HFFc6 (cell line): ENCODE data around the gene OR51V1. TPM values are rescaled to one million over a fixed set of nuclear protein-coding genes. Genes with fewer than 3 reads are reported as not detected.

Experiments used
- DNase-seq: peaks from one replicate; pipeline ENCODE4 v3.0.0-alpha.2; 2018
- H3K27ac Mint-ChIP-seq: 2 replicates; pipeline ENCODE4 v1.8.0; 2020; ENCODE audit warnings: mild to moderate bottlenecking, mixed read lengths
- H3K27me3 Mint-ChIP-seq: 2 replicates; pipeline ENCODE4 v1.8.0; 2021; ENCODE audit warnings: mild to moderate bottlenecking, moderate library complexity, mixed read lengths; ENCODE audit not compliant: insufficient read depth
- H3K36me3 Mint-ChIP-seq: 2 replicates; pipeline ENCODE4 v1.8.0; 2021; ENCODE audit warnings: low read depth, mixed read lengths
- H3K4me1 Mint-ChIP-seq: 2 replicates; pipeline ENCODE4 v1.8.0; 2020; ENCODE audit warnings: low read depth, mixed read lengths
- H3K4me3 Mint-ChIP-seq: 2 replicates; pipeline ENCODE4 v1.8.0; 2020; ENCODE audit warnings: mild to moderate bottlenecking, moderate library complexity, mixed read lengths
- H3K9me3 Mint-ChIP-seq: 2 replicates; pipeline ENCODE4 v1.8.0; 2020; ENCODE audit warnings: mild to moderate bottlenecking, mixed read lengths
- CTCF ChIP-seq: fragments of 200-600 bp; sonication (generic); IDR thresholded peaks from 2 replicates; pipeline ENCODE4 v1.5.0; 2021; ENCODE audit warnings: antibody characterized with exemption, mild to moderate bottlenecking
- total RNA-seq, 6 experiments: library from RNA; stranded (reverse); fragmentation: NEBNext Ultra II Directional; extraction: Animal tissue kit (Norgen Biotek cat#: 25700); gene quantifications; 2 replicates in 1 of 6; 3 replicates in 5 of 6; pipeline ENCODE4 v1.2.3, GENCODE V29; 2021

The OR51V1 gene
- total RNA-seq, 6 experiments from 2014 or later, result not detected

- DNase-seq, result no peak
- H3K27me3 Mint-ChIP-seq, result no peaks in the 10 kb centered on the region
- H3K27ac Mint-ChIP-seq, result no peak overlapping the region
- TF ChIP-seq CTCF, result no peak
- H3K36me3 Mint-ChIP-seq, result no peaks in the 10 kb centered on the region
- no peak overlapping the region for H3K4me3 Mint-ChIP-seq
- no peaks in the 10 kb centered on the region for H3K9me3 Mint-ChIP-seq
- H3K4me1 Mint-ChIP-seq, result peaks cover 11% of the 10 kb centered on the region
Observed at GRCh38 chr11:5240056-5240455, 39.6 kb upstream of the OR51V1 start.

DNA sequence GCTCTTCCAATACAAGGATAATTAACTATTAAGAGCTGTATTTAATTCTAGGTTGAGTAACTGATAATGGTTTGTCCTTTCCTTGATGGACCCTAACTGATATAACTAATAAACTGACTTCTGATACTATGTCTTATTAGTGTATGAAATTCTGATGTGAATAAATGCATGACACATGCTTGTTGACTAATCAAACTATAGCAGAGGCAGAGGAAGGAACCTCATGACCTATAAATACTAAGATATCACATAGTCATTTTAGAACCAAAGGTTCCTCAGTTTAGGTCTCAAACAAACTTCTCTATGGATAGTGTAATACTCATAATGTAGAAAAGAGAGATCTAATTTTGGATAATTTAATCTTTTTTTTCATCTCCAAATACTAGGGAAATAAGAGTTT lies 38.6 kb upstream of the OR51V1 start:
- Mint-ChIP-seq H3K27ac (no peak overlapping the region), H3K36me3 (no peaks in the 10 kb centered on the region), H3K4me3 (no peak overlapping the region), H3K9me3 (no peaks in the 10 kb centered on the region), H3K27me3 (no peaks in the 10 kb centered on the region), H3K4me1 (peaks cover 17% of the 10 kb centered on the region)
- DNase-seq, result no peak
- TF ChIP-seq CTCF, result no peak

DNA sequence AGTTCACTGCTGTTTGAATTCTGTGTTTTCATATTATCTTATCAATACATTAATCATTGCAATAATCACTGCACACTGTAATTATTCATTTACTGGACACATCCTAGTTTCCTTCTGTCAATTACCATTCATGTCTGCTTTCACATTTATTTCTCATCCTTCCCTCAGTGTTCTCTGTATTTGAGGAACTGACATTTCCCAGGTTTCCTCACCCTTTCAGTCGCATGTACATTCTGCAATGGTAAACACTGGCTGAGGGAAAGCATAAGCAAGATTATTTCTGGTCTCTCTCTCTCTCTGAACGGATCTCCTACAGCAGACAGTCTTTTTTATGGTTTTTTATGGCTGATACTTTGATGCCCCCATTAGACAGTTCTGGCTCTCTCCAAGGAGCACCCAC lies 38.0 kb upstream of the OR51V1 start:
- TF ChIP-seq CTCF, result no peak
- no peak overlapping the region for H3K27ac Mint-ChIP-seq
- peaks cover 17% of the 10 kb centered on the region for H3K4me1 Mint-ChIP-seq
- H3K36me3 Mint-ChIP-seq, result no peaks in the 10 kb centered on the region
- no peaks in the 10 kb centered on the region for H3K27me3 Mint-ChIP-seq
- H3K9me3 Mint-ChIP-seq, result no peaks in the 10 kb centered on the region
- DNase-seq, result no peak
- H3K4me3 Mint-ChIP-seq, result no peak overlapping the region

DNA sequence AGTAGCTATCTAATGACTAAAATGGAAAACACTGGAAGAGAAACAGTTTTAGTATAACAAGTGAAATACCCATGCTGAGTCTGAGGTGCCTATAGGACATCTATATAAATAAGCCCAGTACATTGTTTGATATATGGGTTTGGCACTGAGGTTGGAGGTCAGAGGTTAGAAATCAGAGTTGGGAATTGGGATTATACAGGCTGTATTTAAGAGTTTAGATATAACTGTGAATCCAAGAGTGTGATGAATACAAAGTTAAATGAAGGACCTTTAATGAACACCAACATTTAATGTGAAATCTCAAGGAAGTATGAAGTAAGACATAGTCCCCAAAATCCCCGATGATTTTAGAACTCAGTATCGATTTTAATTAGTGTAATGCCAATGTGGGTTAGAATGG lies 36.9 kb upstream of the OR51V1 start:
- H3K27me3 Mint-ChIP-seq, result no peaks in the 10 kb centered on the region
- H3K9me3 Mint-ChIP-seq, result no peaks in the 10 kb centered on the region
- H3K4me1 Mint-ChIP-seq, result peaks cover 19% of the 10 kb centered on the region
- no peak overlapping the region for H3K4me3 Mint-ChIP-seq
- no peak overlapping the region for H3K27ac Mint-ChIP-seq
- TF ChIP-seq CTCF, result no peak
- no peaks in the 10 kb centered on the region for H3K36me3 Mint-ChIP-seq
- no peak for DNase-seq

GRCh38 chr11:5235364-5236095 lies 35.0 kb upstream of the OR51V1 start:
- peaks cover 14% of the 10 kb centered on the region for H3K4me1 Mint-ChIP-seq
- no peaks in the 10 kb centered on the region for H3K27me3 Mint-ChIP-seq
- DNase-seq, result no peak
- H3K4me3 Mint-ChIP-seq, result no peak overlapping the region
- H3K27ac Mint-ChIP-seq, result no peak overlapping the region
- no peaks in the 10 kb centered on the region for H3K9me3 Mint-ChIP-seq
- no peaks in the 10 kb centered on the region for H3K36me3 Mint-ChIP-seq
- TF ChIP-seq CTCF, result no peak
